Activated CD4-positive, alpha-beta memory T cell treated with anti-CD3 and anti-CD28 coated beads for 36 hours (primary cell): ENCODE measurements around the gene NUP160. TPM values are rescaled to one million over a fixed set of nuclear protein-coding genes. Genes with fewer than 3 reads are reported as not detected.
"Not testable (repeated sequence)": the region's sequence is repeated elsewhere in the genome, so short reads cannot be mapped to it uniquely, and the experiment has no call there.

ENCODE experiments used
- CTCF ChIA-PET: fragments of 350-600 bp; sonication (Branson Sonifier 250); formaldehyde crosslinking; loops from one replicate; lab custom pipeline; 2021; ENCODE audit warnings: antibody characterized with exemption, inconsistent platforms; lab: Charles Lee
- POLR2A ChIA-PET: fragments of 350-600 bp; sonication (Branson Sonifier 250); formaldehyde crosslinking; loops from one replicate; lab custom pipeline; 2021; ENCODE audit warnings: antibody characterized with exemption; lab: Charles Lee
- DNase-seq: peaks from one replicate; pipeline ENCODE4 v3.0.0-alpha.2; 2020
- H3K27ac Mint-ChIP-seq: one replicate; pipeline ENCODE4 v1.8.0; 2021; ENCODE audit warnings: mixed read lengths
- H3K27me3 Mint-ChIP-seq: one replicate; pipeline ENCODE4 v1.8.0; 2021; ENCODE audit warnings: mixed read lengths
- H3K36me3 Mint-ChIP-seq: one replicate; pipeline ENCODE4 v1.8.0; 2021; ENCODE audit warnings: mixed read lengths
- H3K4me1 Mint-ChIP-seq: one replicate; pipeline ENCODE4 v1.8.0; 2021; ENCODE audit warnings: low read depth, mixed read lengths
- H3K4me3 Mint-ChIP-seq: one replicate; pipeline ENCODE4 v1.8.0; 2021; ENCODE audit warnings: mild to moderate bottlenecking, mixed read lengths
- H3K9me3 Mint-ChIP-seq: one replicate; pipeline ENCODE4 v1.8.0; 2021; ENCODE audit warnings: mixed read lengths
- intact Hi-C: fragments of 100-400 bp; cut with micrococcal nuclease; formaldehyde crosslinking; loops from one replicate; pipeline ENCODE4 v1.15.1; 2023
- total RNA-seq, 2 experiments: library from RNA; stranded (reverse); gene quantifications; one replicate each; pipeline ENCODE4 v1.2.3, GENCODE V29; 2021

Gene NUP160
- 10 to 100 TPM; 68.0 to 69.5 TPM for total RNA-seq

- CTCF ChIA-PET, result interaction anchor here (0.6 to 1.3 kb wide), 4 partner anchors 12 to 436 kb away, joined by 3 to 6 read pairs (median 3); no protein-coding TSS in a partner anchor
- Mint-ChIP-seq H3K27me3 (no peaks in the 10 kb centered on the region), H3K4me3 (peak within 1 kb of the TSS; percentile 98), H3K36me3 (peaks cover 17% of the 10 kb centered on the region), H3K9me3 (no peaks in the 10 kb centered on the region), H3K4me1 (peaks cover 45% of the 10 kb centered on the region), H3K27ac (peak within 1 kb of the TSS; percentile 97)
- POLR2A ChIA-PET, result interaction anchor here (0.8 to 1.1 kb wide), 5 partner anchors 80 to 270 kb away, joined by 3 to 5 read pairs (median 3); no protein-coding TSS in a partner anchor
- intact Hi-C loops, result loop anchor here (1.0 to 5.0 kb wide), 5 partner anchors 74 to 422 kb away; partner anchors contain the start of genes FNBP4, MTCH2 and PSMC3
- DNase-seq, result peak; percentile 92
Measured at GRCh38 chr11:47847892-47848699, at the start of gene NUP160. TSS of gene NUP160 (minus strand) at chr11:47848350. CDS start at chr11:47848318, 32 bp downstream.

GRCh38 chr11:47896199-47896598 lies 48.0 kb upstream of the NUP160 start:
- no peaks in the 10 kb centered on the region for H3K27me3 Mint-ChIP-seq
- no peak for DNase-seq
- POLR2A ChIA-PET, result no interaction called here
- peaks cover 8% of the 10 kb centered on the region for H3K4me1 Mint-ChIP-seq
- intact Hi-C loops, result no loop called here
- H3K36me3 Mint-ChIP-seq, result no peaks in the 10 kb centered on the region
- no peak overlapping the region for H3K27ac Mint-ChIP-seq
- H3K9me3 Mint-ChIP-seq, result no peaks in the 10 kb centered on the region
- H3K4me3 Mint-ChIP-seq, result no peak overlapping the region
- CTCF ChIA-PET, result interaction anchor here (0.6 kb wide), 1 partner anchor 9 kb away, joined by 3 read pairs; no protein-coding TSS in a partner anchor

- intact Hi-C loops, result no loop called here
- no peak overlapping the region for H3K4me3 Mint-ChIP-seq
- H3K27ac Mint-ChIP-seq, result no peak overlapping the region
- peaks cover 12% of the 10 kb centered on the region for H3K4me1 Mint-ChIP-seq
- H3K27me3 Mint-ChIP-seq, result no peaks in the 10 kb centered on the region
- no peaks in the 10 kb centered on the region for H3K36me3 Mint-ChIP-seq
- ChIA-PET POLR2A (no interaction called here), CTCF (no interaction called here)
- no peaks in the 10 kb centered on the region for H3K9me3 Mint-ChIP-seq
- no peak for DNase-seq
Measured at GRCh38 chr11:47895035-47895434, 46.9 kb upstream of the NUP160 start.

- H3K9me3 Mint-ChIP-seq, intact Hi-C loops, CTCF ChIA-PET, H3K27me3 Mint-ChIP-seq, DNase-seq, H3K27ac Mint-ChIP-seq, H3K4me3 Mint-ChIP-seq, POLR2A ChIA-PET, H3K36me3 Mint-ChIP-seq: not testable (repeated sequence)
- peaks cover 24% of the 10 kb centered on the region for H3K4me1 Mint-ChIP-seq
Measured at GRCh38 chr11:47892546-47893276, 44.6 kb upstream of the NUP160 start.

GRCh38 chr11:47891886-47892285 lies 43.7 kb upstream of the NUP160 start:
- no peak overlapping the region for H3K4me3 Mint-ChIP-seq
- intact Hi-C loops, result no loop called here
- no peaks in the 10 kb centered on the region for H3K27me3 Mint-ChIP-seq
- no peak overlapping the region for H3K27ac Mint-ChIP-seq
- DNase-seq, result no peak
- peaks cover 32% of the 10 kb centered on the region for H3K4me1 Mint-ChIP-seq
- H3K36me3 Mint-ChIP-seq, result no peaks in the 10 kb centered on the region
- POLR2A ChIA-PET, result no interaction called here
- H3K9me3 Mint-ChIP-seq, result no peaks in the 10 kb centered on the region
- CTCF ChIA-PET, result no interaction called here

GRCh38 chr11:47889714-47890441 lies 41.7 kb upstream of the NUP160 start:
- no peak overlapping the region for H3K4me3 Mint-ChIP-seq
- no peak overlapping the region for H3K27ac Mint-ChIP-seq
- ChIA-PET POLR2A (interaction anchor here (0.6 kb wide), 1 partner anchor 261 kb away, joined by 9 read pairs; no protein-coding TSS in a partner anchor), CTCF (no interaction called here)
- H3K9me3 Mint-ChIP-seq, result no peaks in the 10 kb centered on the region
- H3K36me3 Mint-ChIP-seq, result no peaks in the 10 kb centered on the region
- no peaks in the 10 kb centered on the region for H3K27me3 Mint-ChIP-seq
- H3K4me1 Mint-ChIP-seq, result peaks cover 44% of the 10 kb centered on the region
- intact Hi-C loops, result loop anchor here (5.0 kb wide), 1 partner anchor 42 kb away; no protein-coding TSS in a partner anchor
- no peak for DNase-seq

- H3K9me3 Mint-ChIP-seq, result no peaks in the 10 kb centered on the region
- H3K4me1 Mint-ChIP-seq, result peaks cover 53% of the 10 kb centered on the region
- ChIA-PET CTCF (interaction anchor here (1.0 to 1.1 kb wide), 2 partner anchors 47 to 221 kb away, joined by 3 read pairs; no protein-coding TSS in a partner anchor), POLR2A (no interaction called here)
- DNase-seq, result no peak
- intact Hi-C loops, result loop anchor here (5.0 kb wide), 1 partner anchor 44 kb away; no protein-coding TSS in a partner anchor
- no peak overlapping the region for H3K4me3 Mint-ChIP-seq
- no peak overlapping the region for H3K27ac Mint-ChIP-seq
- no peaks in the 10 kb centered on the region for H3K27me3 Mint-ChIP-seq
- H3K36me3 Mint-ChIP-seq, result no peaks in the 10 kb centered on the region
Measured at GRCh38 chr11:47887910-47888569, 39.9 kb upstream of the NUP160 start.

GRCh38 chr11:47886096-47886495 lies 37.9 kb upstream of the NUP160 start:
- ChIA-PET POLR2A (interaction anchor here (0.6 kb wide), 1 partner anchor 118 kb away, joined by 4 read pairs; no protein-coding TSS in a partner anchor), CTCF (interaction anchor here (0.7 kb wide), 1 partner anchor 170 kb away, joined by 3 read pairs; no protein-coding TSS in a partner anchor)
- no peak overlapping the region for H3K4me3 Mint-ChIP-seq
- DNase-seq, result peak; percentile 43
- H3K4me1 Mint-ChIP-seq, result peaks cover 53% of the 10 kb centered on the region
- H3K9me3 Mint-ChIP-seq, result no peaks in the 10 kb centered on the region
- H3K27ac Mint-ChIP-seq, result peak overlapping the region; percentile 83
- H3K36me3 Mint-ChIP-seq, result no peaks in the 10 kb centered on the region
- intact Hi-C loops, result loop anchor here (1.0 to 5.0 kb wide), 2 partner anchors 23 to 46 kb away; no protein-coding TSS in a partner anchor
- H3K27me3 Mint-ChIP-seq, result no peaks in the 10 kb centered on the region

- H3K27ac Mint-ChIP-seq, H3K4me3 Mint-ChIP-seq, H3K9me3 Mint-ChIP-seq, CTCF ChIA-PET, DNase-seq, H3K27me3 Mint-ChIP-seq, POLR2A ChIA-PET, H3K36me3 Mint-ChIP-seq, intact Hi-C loops: not testable (repeated sequence)
- peaks cover 29% of the 10 kb centered on the region for H3K4me1 Mint-ChIP-seq
Measured at GRCh38 chr11:47882437-47882836, 34.3 kb upstream of the NUP160 start.

GRCh38 chr11:47881145-47881544 lies 33.0 kb upstream of the NUP160 start:
- H3K27ac Mint-ChIP-seq, result no peak overlapping the region
- no peaks in the 10 kb centered on the region for H3K27me3 Mint-ChIP-seq

More at GRCh38 chr11:47881145-47881544, 33.0 kb upstream of the NUP160 start:
- Mint-ChIP-seq H3K36me3 (peaks cover 4% of the 10 kb centered on the region), H3K4me1 (peaks cover 21% of the 10 kb centered on the region), H3K4me3 (no peak overlapping the region), H3K9me3 (peaks cover 7% of the 10 kb centered on the region)
- ChIA-PET POLR2A (interaction anchor here (0.6 kb wide), 1 partner anchor 62 kb away, joined by 6 read pairs; no protein-coding TSS in a partner anchor), CTCF (interaction anchor here (1.8 kb wide), 1 partner anchor 17 kb away, joined by 4 read pairs; no protein-coding TSS in a partner anchor)
- intact Hi-C loops, result no loop called here
- no peak for DNase-seq
